K562 (cell line): Measurements from ENCODE around the gene NEDD1. TPM values are rescaled to one million over a fixed set of nuclear protein-coding genes. Genes with fewer than 3 reads are reported as not detected.

ENCODE experiments used
- ATF1 ChIP-seq, 2 experiments: fragments of 450-650 bp in 1 of 2; IDR thresholded peaks; 2 replicates each; pipeline ENCODE4 v1.6.1; 2016; ENCODE audit warnings: missing compliant biosample characterization in 1 of 2, missing genetic modification characterization in 1 of 2
- DIDO1 ChIP-seq: fragments of 450-650 bp; IDR thresholded peaks from 2 replicates; pipeline ENCODE4 v1.6.1; 2016; ENCODE audit warnings: low read depth, missing biosample characterization, missing genetic modification characterization
- EHMT2 ChIP-seq: fragments of 450-650 bp; IDR thresholded peaks from 2 replicates; pipeline ENCODE4 v1.6.1; 2018; ENCODE audit warnings: antibody characterized with exemption
- FOXM1 ChIP-seq, 2 experiments: fragments of 450-650 bp in 1 of 2; sonication (generic) in 1 of 2; formaldehyde crosslinking in 1 of 2; IDR thresholded peaks; 2 replicates each; pipeline versions ENCODE4 v1.6.1 to v1.9.0; 2017 to 2022; ENCODE audit warnings: low read depth in 2 of 2, mild to moderate bottlenecking in 2 of 2, missing genetic modification reagents in 1 of 2, moderate library complexity in 1 of 2
- KDM2B ChIP-seq: fragments of 250-450 bp; sonication (Bioruptor Pico); IDR thresholded peaks from 2 replicates; pipeline ENCODE4 v1.8.0; 2021; ENCODE audit warnings: mild to moderate bottlenecking, moderate library complexity
- KHSRP ChIP-seq: fragments of 450-650 bp; IDR thresholded peaks from 2 replicates; pipeline ENCODE4 v1.6.1; 2017
- KLF6 ChIP-seq: fragments of 250-450 bp; sonication (Bioruptor Pico); IDR thresholded peaks from 2 replicates; pipeline ENCODE4 v1.4.0; 2020; ENCODE audit warnings: mild to moderate bottlenecking, moderate library complexity, borderline replicate concordance
- LARP7 ChIP-seq: fragments of 450-650 bp; IDR thresholded peaks from 2 replicates; pipeline ENCODE4 v1.6.1; 2016
- PHF8 ChIP-seq: fragments of 200-600 bp; sonication (generic); IDR thresholded peaks from 2 replicates; pipeline ENCODE4 v1.6.1; 2012; ENCODE audit warnings: mixed run types, mild to moderate bottlenecking, inconsistent platforms, low read length, moderate library complexity, borderline replicate concordance
- PHTF2 ChIP-seq: fragments of 250-450 bp; sonication (Bioruptor Pico); IDR thresholded peaks from 2 replicates; pipeline ENCODE4 v1.5.0; 2021; ENCODE audit warnings: mild to moderate bottlenecking
- POLR2AphosphoS2 ChIP-seq: IDR thresholded peaks from 2 replicates; pipeline ENCODE4 v1.6.1; 2012; ENCODE audit warnings: low read length, improper control_type of control experiment
- RAD51 ChIP-seq: fragments of 450-650 bp; IDR thresholded peaks from 2 replicates; pipeline ENCODE4 v1.7.1; 2016; ENCODE audit warnings: low read depth, mild to moderate bottlenecking, borderline replicate concordance
- RUNX1 ChIP-seq: sonication (generic); IDR thresholded peaks from 2 replicates; pipeline ENCODE4 v1.6.1; 2016; ENCODE audit warnings: antibody characterized with exemption, low read depth
- SMAD3 ChIP-seq: fragments of 450-650 bp; formaldehyde crosslinking; conservative IDR thresholded peaks from 2 replicates; pipeline ENCODE4 v1.4.0; 2020; ENCODE audit warnings: mild to moderate bottlenecking
- TCF15 ChIP-seq: fragments of 250-450 bp; sonication (Bioruptor Pico); IDR thresholded peaks from 2 replicates; pipeline ENCODE4 v1.8.0; 2022; ENCODE audit warnings: moderate library complexity, mild to moderate bottlenecking, inconsistent platforms
- THRA ChIP-seq: fragments of 450-650 bp; IDR thresholded peaks from 2 replicates; pipeline ENCODE4 v1.6.1; 2017; ENCODE audit warnings: mild to moderate bottlenecking, moderate library complexity
- U2AF1 ChIP-seq: fragments of 200-400 bp; formaldehyde crosslinking; optimal IDR thresholded peaks from 2 replicates; pipeline ENCODE3; 2017; ENCODE audit warnings: mild to moderate bottlenecking, low read depth, low read length, moderate library complexity
- WHSC1 ChIP-seq: IDR thresholded peaks from one replicate; pipeline ENCODE4 v1.6.1; 2012; ENCODE audit warnings: low read length, control low read depth, inconsistent platforms
- ZBTB1 ChIP-seq: sonication (generic); formaldehyde crosslinking; IDR thresholded peaks from 2 replicates; pipeline ENCODE4 v1.8.1; 2023; ENCODE audit warnings: missing genetic modification reagents, low read depth, mild to moderate bottlenecking, borderline replicate concordance
- ZHX1 ChIP-seq: fragments of 150-350 bp; conservative IDR thresholded peaks from 2 replicates; pipeline ENCODE4 v1.6.1; 2014; ENCODE audit warnings: low read length
- ZNF280B ChIP-seq: fragments of 250-450 bp; sonication (Bioruptor Pico); IDR thresholded peaks from 2 replicates; pipeline ENCODE4 v1.5.1; 2021; ENCODE audit warnings: mild to moderate bottlenecking
- ZNF699 ChIP-seq: fragments of 250-450 bp; sonication (Bioruptor Pico); IDR thresholded peaks from 2 replicates; pipeline ENCODE4 v1.8.0; 2021; ENCODE audit warnings: mild to moderate bottlenecking, moderate library complexity; ENCODE audit not compliant: insufficient replicate concordance
- ZNF830 ChIP-seq: fragments of 250-450 bp; sonication (Bioruptor Pico); IDR thresholded peaks from 2 replicates; pipeline ENCODE4 v1.5.0; 2021; ENCODE audit warnings: mild to moderate bottlenecking
- ZZZ3 ChIP-seq: fragments of 450-650 bp; IDR thresholded peaks from 2 replicates; pipeline ENCODE4 v1.6.1; 2016; ENCODE audit warnings: antibody characterized with exemption, mild to moderate bottlenecking, moderate library complexity
- polyA plus RNA-seq, 8 experiments: library from polyadenylated mRNA; depleted of rRNA in 4 of 8; stranded (reverse) in 5 of 8; unstranded in 3 of 8; fragments of >200 nt; fragmentation: Nextera tagmentation in 2 of 8; fragmentation: Illumina TruSeq in 1 of 8; extraction: Ambion mirVana in 2 of 8; extraction: Trizol in 1 of 8; gene quantifications; 2 replicates each; pipeline versions ENCODE4 v1.2.1 to v1.2.3, GENCODE V29; 2011 to 2014; ENCODE audit warnings: inconsistent platforms in 1 of 8, missing spikeins in 1 of 8
- total RNA-seq, 7 experiments: library from RNA; depleted of rRNA in 6 of 7; stranded (reverse); fragments of >200 nt in 6 of 7; fragmentation: Illumina TruSeq in 2 of 7; extraction: Trizol in 2 of 7; gene quantifications; 2 replicates each; pipeline versions ENCODE4 v1.2.1 to v1.2.3, GENCODE V29; 2011 to 2021; ENCODE audit warnings: low replicate concordance in 1 of 7

NEDD1 gene
- total and polyA plus RNA-seq, 9 of the 15 experiments (the other 6 are each of a cell fraction or from before 2014, with no cell fraction given): 7.5 to 29.3 (median 14.8) TPM

- TF ChIP-seq ZNF280B (CRISPR knock-in tag): no peak
- TF ChIP-seq ZBTB1 (CRISPR knock-in tag): no peak
- TF ChIP-seq FOXM1 (IDR thresholded peaks at IDR 0.05; ENCODE audit: low read depth): peak; percentile 37
- TF ChIP-seq FOXM1 (CRISPR knock-in tag; IDR thresholded peaks at IDR 0.05; ENCODE audit: low read depth): no peak
- TF ChIP-seq POLR2AphosphoS2: no peak
- no peak for TF ChIP-seq ZNF830 (CRISPR knock-in tag)
- no peak for TF ChIP-seq TCF15
- no peak for TF ChIP-seq RAD51
- peak; percentile 78 for TF ChIP-seq PHF8
- no peak for TF ChIP-seq LARP7
- peak; percentile 70; the same call in 1 of the 2 replicates for TF ChIP-seq DIDO1
- TF ChIP-seq EHMT2: 0 out of 2 replicates have a peak, but pooled peaks have one; percentile 35
- TF ChIP-seq RUNX1: no peak
- TF ChIP-seq ATF1 (CRISPR knock-in tag; IDR thresholded peaks at IDR 0.05): peak; percentile 73
- peak; percentile 99 for TF ChIP-seq ATF1 (tag; IDR thresholded peaks at IDR 0.05)
- no peak for TF ChIP-seq SMAD3 (CRISPR knock-in tag)
- no peak for TF ChIP-seq PHTF2 (CRISPR knock-in tag)
- no peak for TF ChIP-seq THRA
- TF ChIP-seq KDM2B (CRISPR knock-in tag): no peak
- no peak for TF ChIP-seq ZHX1
- no peak for TF ChIP-seq WHSC1
- TF ChIP-seq KHSRP: peak; percentile 80; the same call in 1 of the 2 replicates
- TF ChIP-seq KLF6 (CRISPR knock-in tag): no peak
- no peak for TF ChIP-seq ZZZ3
- TF ChIP-seq U2AF1: no peak
- TF ChIP-seq ZNF699 (CRISPR knock-in tag): no peak
These were observed at the start of gene NEDD1 (continued) for GRCh38 chr12:96906849-96907670.
